ENCODE results near the gene FYN. TPM values are rescaled to one million over a fixed set of nuclear protein-coding genes. Genes with fewer than 3 reads are reported as not detected.

FYN gene
- total RNA-seq, 2 donors from 2014 or later: 78.9 to 98.7 TPM

DNA sequence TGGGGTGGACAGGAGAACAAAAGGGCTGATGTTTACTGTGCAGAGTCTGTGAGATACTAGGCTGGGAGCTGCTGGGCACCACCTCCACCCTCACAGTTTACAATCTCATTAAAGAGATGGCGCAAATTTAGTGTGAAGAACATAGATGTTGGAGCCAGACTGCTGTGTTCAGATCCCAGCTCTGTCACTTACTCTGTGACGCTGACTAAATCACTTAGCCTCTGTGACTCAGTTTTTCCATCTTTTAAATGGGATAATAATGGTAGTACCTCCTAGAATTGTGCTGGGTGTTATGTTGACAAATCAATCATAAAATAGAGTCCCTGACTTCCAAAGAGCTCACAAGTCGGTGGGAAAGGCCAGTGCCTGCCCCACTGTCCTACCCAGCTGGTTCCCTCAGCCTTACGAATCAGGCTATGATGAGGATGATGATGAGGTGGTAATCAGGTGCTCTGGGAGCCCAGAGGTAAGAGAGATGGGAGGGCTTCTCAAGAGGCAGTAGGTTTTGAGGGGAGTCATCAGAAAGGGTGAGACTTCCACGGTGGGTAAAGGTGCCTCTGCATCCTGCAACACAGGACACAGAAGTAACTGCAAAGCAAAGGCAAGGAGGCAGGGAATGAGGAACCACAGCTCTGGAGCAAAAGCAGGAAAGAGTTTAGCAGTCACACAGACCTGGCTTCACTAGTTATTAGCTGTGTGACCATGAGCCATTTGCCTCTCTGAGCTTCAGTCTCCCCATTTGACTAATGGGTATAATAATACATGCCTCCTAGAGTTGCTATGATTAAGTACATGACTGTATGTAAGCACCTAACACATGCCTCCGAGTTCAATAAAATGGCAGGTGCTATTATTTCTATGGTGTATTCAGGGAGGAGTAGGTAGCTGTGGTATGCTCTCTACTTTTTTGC lies 8.9 kb downstream of the FYN start:
- Histone ChIP-seq H3K4me3 (no peak overlapping the region), H3K27me3 (no peaks in the 10 kb centered on the region), H3K36me3 (no peaks in the 10 kb centered on the region), H3K27ac (no peak overlapping the region), H3K4me1 (peaks cover 0 to 48% of the 10 kb centered on the region in 2 donors), H3K9me3 (no peaks in the 10 kb centered on the region)
- TF ChIP-seq, protein P1, sequence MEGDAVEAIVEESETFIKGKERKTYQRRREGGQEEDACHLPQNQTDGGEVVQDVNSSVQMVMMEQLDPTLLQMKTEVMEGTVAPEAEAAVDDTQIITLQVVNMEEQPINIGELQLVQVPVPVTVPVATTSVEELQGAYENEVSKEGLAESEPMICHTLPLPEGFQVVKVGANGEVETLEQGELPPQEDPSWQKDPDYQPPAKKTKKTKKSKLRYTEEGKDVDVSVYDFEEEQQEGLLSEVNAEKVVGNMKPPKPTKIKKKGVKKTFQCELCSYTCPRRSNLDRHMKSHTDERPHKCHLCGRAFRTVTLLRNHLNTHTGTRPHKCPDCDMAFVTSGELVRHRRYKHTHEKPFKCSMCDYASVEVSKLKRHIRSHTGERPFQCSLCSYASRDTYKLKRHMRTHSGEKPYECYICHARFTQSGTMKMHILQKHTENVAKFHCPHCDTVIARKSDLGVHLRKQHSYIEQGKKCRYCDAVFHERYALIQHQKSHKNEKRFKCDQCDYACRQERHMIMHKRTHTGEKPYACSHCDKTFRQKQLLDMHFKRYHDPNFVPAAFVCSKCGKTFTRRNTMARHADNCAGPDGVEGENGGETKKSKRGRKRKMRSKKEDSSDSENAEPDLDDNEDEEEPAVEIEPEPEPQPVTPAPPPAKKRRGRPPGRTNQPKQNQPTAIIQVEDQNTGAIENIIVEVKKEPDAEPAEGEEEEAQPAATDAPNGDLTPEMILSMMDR (IDR thresholded peaks at IDR 0.05): no peak
- DNase-seq (ENCODE audit: low spot score): no peak

DNA sequence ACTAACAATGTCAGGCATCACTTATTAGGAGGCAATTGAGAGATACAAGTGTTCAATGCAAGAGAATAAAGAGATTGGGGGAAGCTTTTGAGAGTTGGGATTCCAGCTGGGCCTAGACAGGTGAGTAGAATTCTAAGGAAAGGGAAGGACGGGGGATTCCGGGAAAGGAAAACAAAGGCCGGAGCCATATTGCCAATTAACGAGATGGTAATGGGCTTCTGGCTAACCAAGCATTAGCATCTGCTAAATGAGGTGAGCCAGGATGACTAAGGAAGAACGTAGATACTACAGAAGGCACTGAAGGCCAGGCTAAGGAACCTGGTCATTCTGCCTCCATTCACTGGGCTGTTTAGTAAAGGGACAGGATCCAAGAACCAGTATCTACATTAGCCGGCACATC lies 10.5 kb downstream of the FYN start:
- TF ChIP-seq, protein P1 (IDR thresholded peaks at IDR 0.05): no peak

DNA sequence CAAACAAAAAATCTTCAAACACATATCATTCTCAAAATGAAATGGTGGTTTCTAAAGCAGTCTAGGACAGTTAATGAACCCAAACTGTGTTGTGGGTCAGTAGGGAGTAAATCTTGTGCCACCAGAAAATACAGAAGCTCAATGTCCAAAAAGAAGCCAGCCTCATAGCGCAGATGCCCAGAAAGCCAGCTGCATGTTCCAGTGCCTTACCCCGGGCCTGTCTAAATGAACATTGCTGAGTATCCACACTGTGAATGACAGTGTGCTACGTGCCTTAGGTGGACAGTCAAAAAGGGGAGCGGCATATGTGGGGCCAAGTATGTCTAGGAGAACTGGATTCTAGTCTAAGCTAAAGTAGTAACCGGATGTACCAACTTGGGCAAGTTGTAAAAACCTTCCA lies 10.9 kb downstream of the FYN start:
- DNase-seq (ENCODE audit: low spot score): no peak
- H3K9me3 ChIP-seq: no peaks in the 10 kb centered on the region
- H3K4me3 ChIP-seq: no peak overlapping the region
- H3K36me3 ChIP-seq: no peaks in the 10 kb centered on the region
- TF ChIP-seq, protein P1 (IDR thresholded peaks at IDR 0.05): no peak
- no peak overlapping the region for H3K27ac ChIP-seq
- H3K4me1 ChIP-seq: peaks cover 0 to 46% of the 10 kb centered on the region in 2 donors
- no peaks in the 10 kb centered on the region for H3K27me3 ChIP-seq

More for the DNA sequence above, 10.5 kb downstream of the FYN start:
- H3K27ac ChIP-seq: no peak overlapping the region
- peaks cover 0 to 44% of the 10 kb centered on the region in 2 donors for H3K4me1 ChIP-seq
- no peak for DNase-seq (ENCODE audit: low spot score)
- no peak overlapping the region for H3K4me3 ChIP-seq
- H3K9me3 ChIP-seq: no peaks in the 10 kb centered on the region
- no peaks in the 10 kb centered on the region for H3K27me3 ChIP-seq
- H3K36me3 ChIP-seq: no peaks in the 10 kb centered on the region

DNA sequence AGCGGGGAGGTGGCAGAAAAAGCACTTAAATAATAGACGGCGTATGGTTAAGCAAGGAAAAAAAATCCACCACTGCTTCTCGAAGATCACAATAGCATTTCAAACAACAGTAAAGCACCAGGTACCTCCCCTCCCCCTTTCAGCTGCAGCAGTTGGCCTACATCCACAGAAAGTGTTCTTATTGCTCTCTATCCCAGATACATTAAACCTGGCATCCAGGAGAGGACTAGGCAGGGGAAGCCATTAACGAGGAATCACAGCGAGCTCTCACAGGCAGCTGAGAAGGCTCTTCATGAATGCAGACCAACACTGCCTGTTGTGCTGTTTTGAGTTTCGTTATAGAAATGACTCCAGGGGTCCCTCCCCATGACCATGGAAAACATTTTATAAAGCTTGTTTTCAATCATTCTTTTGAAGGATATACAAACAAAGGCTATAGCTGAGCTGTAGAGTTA lies 11.8 kb downstream of the FYN start:
- DNase-seq (ENCODE audit: low spot score): no peak
- peaks cover 0 to 52% of the 10 kb centered on the region in 2 donors for H3K4me1 ChIP-seq
- no peaks in the 10 kb centered on the region for H3K9me3 ChIP-seq
- H3K36me3 ChIP-seq: no peaks in the 10 kb centered on the region
- H3K27ac ChIP-seq: no peak overlapping the region
- no peaks in the 10 kb centered on the region for H3K27me3 ChIP-seq
- TF ChIP-seq, protein P1 (IDR thresholded peaks at IDR 0.05): no peak
- no peak overlapping the region for H3K4me3 ChIP-seq

DNA sequence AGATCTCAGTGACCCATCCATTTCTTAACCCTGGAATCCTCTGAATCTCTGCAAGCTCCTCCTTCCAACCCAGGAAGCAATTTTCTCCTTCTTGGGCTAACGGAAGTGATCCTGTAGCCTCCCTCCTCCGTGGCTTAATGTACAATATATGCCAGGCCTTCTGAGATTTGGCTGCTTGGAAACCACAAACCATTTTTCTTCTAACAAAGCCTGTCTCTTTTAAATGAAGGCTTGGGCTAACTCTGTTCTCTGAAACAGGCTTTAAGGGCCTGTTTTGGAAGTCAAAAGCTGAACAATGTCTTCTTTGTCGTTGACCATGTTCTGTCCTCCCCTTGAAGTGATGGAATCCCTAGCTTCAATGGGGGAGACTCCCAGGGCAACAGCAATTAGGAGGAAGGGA lies 14.9 kb downstream of the FYN start:
- Histone ChIP-seq H3K27ac (peak overlapping the region in 1 of 2 donors; percentile 4), H3K9me3 (no peaks in the 10 kb centered on the region), H3K36me3 (no peaks in the 10 kb centered on the region), H3K4me1 (peaks cover 0 to 42% of the 10 kb centered on the region in 2 donors), H3K4me3 (no peak overlapping the region), H3K27me3 (no peaks in the 10 kb centered on the region)
- DNase-seq (ENCODE audit: low spot score): no peak
- TF ChIP-seq, protein P1 (IDR thresholded peaks at IDR 0.05): no peak
